ENCODE data around the gene DDX41.

The DDX41 gene

GRCh38 chr5:177497292-177498012, 19.3 kb downstream of the DDX41 start, which contains the start of gene PDLIM7:
Gene PDLIM7 (minus strand): TSS chr5:177497604. CDS start chr5:177496512, 1,092 bp downstream.
- Histone ChIP-seq H3K4me1 (ENCODE audit: low read depth, poor library complexity, severe bottlenecking) (peaks cover 3% of the 10 kb centered on the region), H3K4me2 (peak within 1 kb of the TSS; percentile 46), H3K4me3 (IDR thresholded peaks at IDR 0.05; ENCODE audit: insufficient read depth, low read depth, low read length) (no peak within 1 kb of the TSS), H3K79me2 (ENCODE audit: insufficient read depth, low read depth) (no peaks in the 10 kb centered on the region), H3K27ac (no peak within 1 kb of the TSS), H2AFZ (ENCODE audit: low read depth) (peak within 1 kb of the TSS; percentile 47), H4K20me1 (ENCODE audit: insufficient read depth) (no peaks in the 10 kb centered on the region), H3K27me3 (ENCODE audit: insufficient read depth, low read depth) (no peaks in the 10 kb centered on the region), H3K36me3 (ENCODE audit: insufficient read depth) (no peaks in the 10 kb centered on the region), H3K9ac (no peak within 1 kb of the TSS; the same call in 1 of the 2 replicates)
- TF ChIP-seq CTCF (conservative IDR thresholded peaks at IDR 0.05; ENCODE audit: low read depth, low read length): no peak

- H3K4me2 ChIP-seq: peak overlapping the region; percentile 33
- H3K79me2 ChIP-seq (ENCODE audit: insufficient read depth, low read depth): no peaks in the 10 kb centered on the region
- H2AFZ ChIP-seq (ENCODE audit: low read depth): peak overlapping the region; percentile 47
- H3K36me3 ChIP-seq (ENCODE audit: insufficient read depth): no peaks in the 10 kb centered on the region
- H3K9ac ChIP-seq: no peak overlapping the region; the same call in 1 of the 2 replicates
- H3K27ac ChIP-seq: no peak overlapping the region
- H3K27me3 ChIP-seq (ENCODE audit: insufficient read depth, low read depth): no peaks in the 10 kb centered on the region
- no peak overlapping the region for H3K4me3 ChIP-seq (IDR thresholded peaks at IDR 0.05; ENCODE audit: insufficient read depth, low read depth, low read length)
- no peaks in the 10 kb centered on the region for H4K20me1 ChIP-seq (ENCODE audit: insufficient read depth)
- no peak for TF ChIP-seq CTCF (conservative IDR thresholded peaks at IDR 0.05; ENCODE audit: low read depth, low read length)
- H3K4me1 ChIP-seq (ENCODE audit: low read depth, poor library complexity, severe bottlenecking): peaks cover 3% of the 10 kb centered on the region
Observed at GRCh38 chr5:177496727-177497291, 20.0 kb downstream of the DDX41 start.

- H3K9ac ChIP-seq: no peak overlapping the region
Observed at GRCh38 chr5:177496070-177496726, 20.6 kb downstream of the DDX41 start.

More at GRCh38 chr5:177496070-177496726, 20.6 kb downstream of the DDX41 start:
- H3K27me3 ChIP-seq (ENCODE audit: insufficient read depth, low read depth): no peaks in the 10 kb centered on the region
- H3K4me3 ChIP-seq (IDR thresholded peaks at IDR 0.05; ENCODE audit: insufficient read depth, low read depth, low read length): no peak overlapping the region
- 0 out of 2 replicates have a peak, but pooled peaks have one; percentile 21 for TF ChIP-seq CTCF (conservative IDR thresholded peaks at IDR 0.05; ENCODE audit: low read depth, low read length)
- H3K4me2 ChIP-seq: no peak overlapping the region
- no peak overlapping the region for H3K27ac ChIP-seq
- no peak overlapping the region for H2AFZ ChIP-seq (ENCODE audit: low read depth)
- H3K79me2 ChIP-seq (ENCODE audit: insufficient read depth, low read depth): no peaks in the 10 kb centered on the region
- H3K36me3 ChIP-seq (ENCODE audit: insufficient read depth): no peaks in the 10 kb centered on the region
- H3K4me1 ChIP-seq (ENCODE audit: low read depth, poor library complexity, severe bottlenecking): peaks cover 3% of the 10 kb centered on the region
- H4K20me1 ChIP-seq (ENCODE audit: insufficient read depth): no peaks in the 10 kb centered on the region
